T-helper 1 cell treated with Interleukin-12 subunit alpha and Interleukin-12 subunit beta and Interleukin-4 antibody, amounts not matched to agents 30 μg/mL and 1 μg/mL, for 36 hours (primary cell): ENCODE measurements around the gene ABCD3.

Experiments
- H3K27ac Mint-ChIP-seq: one replicate; pipeline ENCODE4 v1.8.0; 2021; ENCODE audit warnings: mild to moderate bottlenecking, mixed read lengths
- H3K27me3 Mint-ChIP-seq: one replicate; pipeline ENCODE4 v1.8.0; 2021; ENCODE audit warnings: low read depth, mixed read lengths
- H3K36me3 Mint-ChIP-seq: one replicate; pipeline ENCODE4 v1.8.0; 2021; ENCODE audit warnings: low read depth, mixed read lengths
- H3K4me1 Mint-ChIP-seq: one replicate; pipeline ENCODE4 v1.8.0; 2021; ENCODE audit warnings: low read depth, mixed read lengths
- H3K4me3 Mint-ChIP-seq: one replicate; pipeline ENCODE4 v1.8.0; 2021; ENCODE audit warnings: mild to moderate bottlenecking, moderate library complexity, mixed read lengths
- H3K9me3 Mint-ChIP-seq: one replicate; pipeline ENCODE4 v1.8.0; 2021; ENCODE audit warnings: mixed read lengths

Gene ABCD3

DNA sequence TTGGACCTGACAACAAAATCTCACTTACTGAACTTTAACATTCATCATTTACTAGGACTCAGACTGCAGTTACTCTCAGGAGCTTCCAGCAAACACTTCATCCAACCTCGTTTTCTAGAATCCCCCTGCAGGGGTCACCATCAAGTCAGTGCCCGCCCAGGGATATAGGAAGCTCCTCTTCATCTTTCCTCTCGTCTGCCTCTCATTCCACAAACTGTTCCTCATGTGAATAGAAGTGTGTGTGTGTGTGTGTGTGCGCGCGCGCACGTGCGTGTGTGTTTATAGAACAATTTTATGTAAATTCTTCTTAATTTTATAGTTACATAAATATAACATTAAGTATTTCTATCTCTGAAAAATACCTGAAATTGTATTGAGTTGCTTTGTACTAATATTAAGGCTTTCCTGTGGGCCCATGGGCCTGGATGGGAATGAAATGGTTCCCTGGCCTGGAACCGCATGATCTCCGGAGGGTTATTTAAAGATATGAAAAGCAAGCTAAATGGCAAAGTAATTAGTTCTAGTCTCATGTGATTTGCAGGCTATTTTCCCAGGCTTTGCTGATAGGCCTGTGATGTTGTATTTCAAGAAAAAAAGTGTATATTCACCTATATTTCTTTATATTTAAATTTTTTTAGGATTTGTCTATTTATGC is 21.7 kb upstream of the ABCD3 start:
- Mint-ChIP-seq H3K36me3 (no peaks in the 10 kb centered on the region), H3K9me3 (no peaks in the 10 kb centered on the region), H3K27ac (no peak overlapping the region), H3K27me3 (peaks cover 4% of the 10 kb centered on the region), H3K4me3 (no peak overlapping the region), H3K4me1 (no peaks in the 10 kb centered on the region)

DNA sequence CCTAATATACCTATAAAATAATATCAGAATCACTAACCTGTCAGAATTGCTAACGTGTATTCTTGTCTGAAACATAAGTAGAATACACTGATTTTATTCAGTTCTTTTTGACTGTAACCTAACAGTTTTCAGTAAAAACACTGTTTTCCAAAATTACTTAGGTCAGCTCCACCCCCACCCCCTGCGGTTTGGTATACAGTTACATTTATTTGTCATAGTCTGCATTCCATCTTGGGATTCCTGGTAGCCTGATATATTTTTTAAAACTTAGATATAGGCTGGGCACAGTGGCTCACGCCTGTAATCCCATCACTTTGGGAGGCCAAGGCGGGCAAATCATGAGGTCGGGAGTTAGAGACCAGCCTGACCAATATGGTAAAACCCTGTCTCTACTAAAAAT is 19.8 kb upstream of the ABCD3 start:
- H3K4me3 Mint-ChIP-seq, result no peak overlapping the region
- no peaks in the 10 kb centered on the region for H3K4me1 Mint-ChIP-seq
- H3K9me3 Mint-ChIP-seq, result no peaks in the 10 kb centered on the region
- no peak overlapping the region for H3K27ac Mint-ChIP-seq
- H3K27me3 Mint-ChIP-seq, result peaks cover 8% of the 10 kb centered on the region
- no peaks in the 10 kb centered on the region for H3K36me3 Mint-ChIP-seq

DNA sequence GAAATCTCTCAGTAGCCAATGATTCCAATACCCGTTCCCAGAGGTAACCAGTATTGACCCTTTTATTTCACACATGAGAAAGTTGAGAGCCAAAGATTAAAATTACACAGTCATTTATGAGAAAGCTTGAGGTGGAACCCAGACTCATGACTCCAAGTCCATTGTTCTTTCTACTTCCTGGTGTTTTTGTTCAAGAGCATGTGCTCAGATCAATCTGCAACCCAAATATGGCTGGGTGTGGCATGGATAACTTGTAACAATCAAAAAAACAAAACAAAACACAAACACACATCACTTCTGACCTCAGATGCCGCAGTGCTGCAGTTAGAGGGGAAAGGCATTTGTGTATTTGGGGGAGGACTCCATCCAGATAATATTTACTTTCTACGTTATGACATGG is 18.7 kb upstream of the ABCD3 start:
- Mint-ChIP-seq H3K36me3 (no peaks in the 10 kb centered on the region), H3K27ac (no peak overlapping the region), H3K4me3 (no peak overlapping the region), H3K4me1 (no peaks in the 10 kb centered on the region), H3K27me3 (peaks cover 11% of the 10 kb centered on the region), H3K9me3 (no peaks in the 10 kb centered on the region)

GRCh38 chr1:94401206-94401605 is 17.0 kb upstream of the ABCD3 start:
- H3K4me3 Mint-ChIP-seq, result no peak overlapping the region
- no peaks in the 10 kb centered on the region for H3K4me1 Mint-ChIP-seq
- no peaks in the 10 kb centered on the region for H3K36me3 Mint-ChIP-seq
- no peak overlapping the region for H3K27ac Mint-ChIP-seq
- no peaks in the 10 kb centered on the region for H3K9me3 Mint-ChIP-seq
- H3K27me3 Mint-ChIP-seq, result peaks cover 11% of the 10 kb centered on the region

DNA sequence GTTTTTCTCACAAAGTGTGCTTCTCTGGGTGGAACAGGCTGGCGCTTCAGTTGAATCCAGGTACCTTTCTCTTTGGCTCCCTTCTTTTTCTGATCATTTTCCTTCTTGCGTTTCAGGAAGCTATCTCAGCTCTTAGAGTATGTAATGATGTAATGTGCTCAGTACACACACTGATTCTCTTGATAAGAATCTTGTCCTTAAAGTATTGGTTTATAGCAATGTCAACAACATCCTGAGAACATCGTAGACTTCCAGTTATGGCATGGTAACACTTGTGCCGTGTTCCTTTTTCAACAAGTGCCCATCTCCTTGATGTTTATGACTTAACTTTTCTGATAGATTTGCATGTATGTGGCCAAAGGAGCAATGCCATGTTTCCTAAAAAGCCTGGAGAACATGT is 11.7 kb upstream of the ABCD3 start:
- Mint-ChIP-seq H3K27me3 (peaks cover 24% of the 10 kb centered on the region), H3K36me3 (no peaks in the 10 kb centered on the region), H3K4me3 (no peak overlapping the region), H3K27ac (no peak overlapping the region), H3K9me3 (no peaks in the 10 kb centered on the region), H3K4me1 (no peaks in the 10 kb centered on the region)

DNA sequence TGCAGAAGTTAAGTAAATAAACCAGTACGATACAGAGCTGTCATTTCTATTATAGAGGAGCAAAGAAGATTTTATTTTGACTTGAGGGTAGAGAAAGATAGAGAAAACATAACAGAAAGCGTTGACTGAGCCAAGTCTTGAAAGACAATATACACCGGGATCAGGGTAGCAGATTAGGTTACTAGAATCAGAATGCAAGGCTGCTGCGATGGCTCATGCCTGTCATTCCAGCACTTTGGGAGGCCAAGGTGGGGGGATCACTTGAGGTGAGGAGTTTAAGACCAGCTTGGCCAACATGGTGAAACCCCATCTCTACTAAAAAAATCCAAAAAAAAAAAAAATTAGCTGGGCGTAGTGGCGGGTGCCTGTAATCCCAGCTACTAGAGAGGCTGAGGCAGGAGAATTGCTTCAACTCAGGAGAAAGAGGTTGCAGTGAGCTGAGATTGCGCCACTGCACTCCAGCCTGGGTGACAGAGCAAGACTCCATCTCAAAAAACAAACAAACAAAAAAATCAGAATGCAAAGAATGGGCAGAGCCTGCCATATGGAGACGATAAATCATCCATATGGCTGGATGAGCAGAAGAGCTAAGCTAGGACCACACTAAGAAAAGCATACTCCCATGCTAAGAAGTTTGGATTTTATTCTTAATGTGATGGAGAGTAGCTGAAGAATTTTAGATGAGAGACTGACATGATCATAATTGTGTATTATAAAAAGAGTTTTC is 9.9 kb upstream of the ABCD3 start:
- no peaks in the 10 kb centered on the region for H3K36me3 Mint-ChIP-seq
- H3K27me3 Mint-ChIP-seq, result peaks cover 21% of the 10 kb centered on the region
- no peak overlapping the region for H3K27ac Mint-ChIP-seq
- no peaks in the 10 kb centered on the region for H3K4me1 Mint-ChIP-seq
- H3K4me3 Mint-ChIP-seq, result no peak overlapping the region
- H3K9me3 Mint-ChIP-seq, result no peaks in the 10 kb centered on the region

- H3K9me3 Mint-ChIP-seq, result no peaks in the 10 kb centered on the region
- H3K4me3 Mint-ChIP-seq, result no peak overlapping the region
- H3K27me3 Mint-ChIP-seq, result peaks cover 24% of the 10 kb centered on the region
- no peak overlapping the region for H3K27ac Mint-ChIP-seq
- no peaks in the 10 kb centered on the region for H3K36me3 Mint-ChIP-seq
- no peaks in the 10 kb centered on the region for H3K4me1 Mint-ChIP-seq
Measured at GRCh38 chr1:94411237-94411636, 7.0 kb upstream of the ABCD3 start.

DNA sequence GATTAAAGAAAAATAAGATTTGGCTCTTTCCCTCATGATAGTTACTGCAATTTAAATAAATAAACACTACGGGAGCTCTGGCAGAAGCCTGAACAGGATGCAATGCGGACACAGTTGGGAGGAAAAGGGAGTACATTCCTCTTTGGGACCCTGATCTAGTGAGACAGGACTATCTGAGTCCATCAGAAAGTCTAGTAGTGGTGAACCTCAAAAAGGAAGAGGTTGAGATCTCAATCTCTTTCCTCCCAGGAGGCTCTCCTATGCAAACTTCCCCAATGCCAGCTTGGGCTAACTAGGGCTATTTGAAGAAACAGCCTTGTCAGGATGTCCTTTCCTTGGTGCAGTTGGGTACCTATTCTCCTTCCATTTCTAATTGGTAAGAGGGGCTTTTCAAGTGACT is 4.9 kb upstream of the ABCD3 start:
- H3K27me3 Mint-ChIP-seq, result peaks cover 24% of the 10 kb centered on the region
- H3K9me3 Mint-ChIP-seq, result no peaks in the 10 kb centered on the region
- H3K27ac Mint-ChIP-seq, result no peak overlapping the region
- no peaks in the 10 kb centered on the region for H3K36me3 Mint-ChIP-seq
- no peak overlapping the region for H3K4me3 Mint-ChIP-seq
- H3K4me1 Mint-ChIP-seq, result no peaks in the 10 kb centered on the region

- Mint-ChIP-seq H3K36me3 (peaks cover 1% of the 10 kb centered on the region), H3K27ac (no peak overlapping the region), H3K9me3 (no peaks in the 10 kb centered on the region), H3K27me3 (peaks cover 24% of the 10 kb centered on the region), H3K4me3 (no peak overlapping the region), H3K4me1 (peaks cover 25% of the 10 kb centered on the region)
Measured at GRCh38 chr1:94416901-94417727, 1.1 kb upstream of the ABCD3 start.

DNA sequence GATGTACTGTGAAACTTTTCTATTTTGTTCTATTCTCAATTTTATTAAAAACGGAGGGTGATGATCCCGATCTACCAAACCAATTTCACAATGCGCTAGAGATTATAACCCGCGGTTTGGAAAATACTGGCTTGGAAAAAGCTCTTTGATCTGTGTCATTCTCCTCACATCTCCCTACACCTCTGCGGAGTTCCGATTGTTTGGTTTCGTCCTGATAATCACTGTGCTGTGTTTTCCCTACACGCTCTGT is 536 bp upstream of the ABCD3 start:
- no peak overlapping the region for H3K27ac Mint-ChIP-seq

DNA sequence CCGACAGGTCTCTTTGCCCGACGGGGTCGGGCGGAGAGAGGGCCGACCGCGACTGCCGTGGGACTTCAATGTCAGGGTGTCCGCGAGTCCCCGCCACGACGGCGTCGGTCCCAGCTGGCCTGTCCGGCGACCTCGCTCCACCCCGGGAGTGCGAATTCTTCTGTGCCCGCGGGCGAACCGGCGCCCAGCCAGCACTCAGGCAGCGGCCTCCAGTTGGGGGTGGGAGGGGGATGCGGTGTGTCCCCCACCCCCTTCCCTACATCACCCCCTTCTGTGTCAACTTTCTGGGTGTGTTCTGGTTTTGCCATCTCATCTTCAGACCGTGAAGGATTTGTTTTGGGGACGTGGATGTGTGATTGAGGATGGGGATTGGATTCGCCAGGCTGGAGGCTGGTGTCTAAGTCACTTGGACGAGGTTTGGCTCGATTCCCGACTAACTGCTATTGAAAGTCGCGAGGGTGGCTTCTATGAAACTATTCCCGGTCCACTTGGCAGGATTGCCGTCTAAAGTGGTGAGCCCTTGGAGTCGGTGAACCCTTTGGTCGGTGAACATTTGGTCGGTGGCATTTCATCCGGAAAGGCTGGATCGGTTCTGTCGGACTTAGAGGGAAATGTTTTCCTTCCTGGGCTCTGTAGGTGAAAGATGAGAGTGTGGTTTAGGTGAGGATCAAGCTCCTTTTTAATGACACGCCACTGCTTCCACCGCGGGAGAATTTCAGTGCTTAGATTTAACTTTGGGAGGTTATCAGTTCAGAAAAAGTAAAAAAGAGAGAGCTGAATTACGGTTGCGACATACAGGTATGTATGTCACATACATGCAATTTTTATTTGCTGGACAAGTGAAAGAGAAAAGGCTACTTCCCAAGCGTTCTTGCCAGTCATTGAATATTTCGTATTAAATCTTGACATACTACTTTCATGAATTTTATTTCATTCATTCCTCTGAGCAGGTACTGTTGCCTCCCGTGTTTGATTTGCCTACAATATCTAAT is 771 bp downstream of the ABCD3 start:
- H3K9me3 Mint-ChIP-seq, result no peaks in the 10 kb centered on the region
- peak overlapping the region; percentile 62 for H3K27ac Mint-ChIP-seq
- peaks cover 24% of the 10 kb centered on the region for H3K27me3 Mint-ChIP-seq

More for the DNA sequence above, 536 bp upstream of the ABCD3 start:
- Mint-ChIP-seq H3K9me3 (no peaks in the 10 kb centered on the region), H3K27me3 (peaks cover 24% of the 10 kb centered on the region), H3K36me3 (peaks cover 1% of the 10 kb centered on the region), H3K4me1 (peaks cover 29% of the 10 kb centered on the region), H3K4me3 (no peak overlapping the region)

GRCh38 chr1:94422115-94422820 is 4.1 kb downstream of the ABCD3 start:
- H3K9me3 Mint-ChIP-seq, result no peaks in the 10 kb centered on the region
- H3K27me3 Mint-ChIP-seq, result peaks cover 17% of the 10 kb centered on the region
- peaks cover 35% of the 10 kb centered on the region for H3K4me1 Mint-ChIP-seq
- no peak overlapping the region for H3K27ac Mint-ChIP-seq
- H3K36me3 Mint-ChIP-seq, result peaks cover 1% of the 10 kb centered on the region
- no peak overlapping the region for H3K4me3 Mint-ChIP-seq

More for the DNA sequence above, 771 bp downstream of the ABCD3 start:
- peaks cover 29% of the 10 kb centered on the region for H3K4me1 Mint-ChIP-seq
- H3K4me3 Mint-ChIP-seq, result no peak overlapping the region
- peaks cover 1% of the 10 kb centered on the region for H3K36me3 Mint-ChIP-seq

DNA sequence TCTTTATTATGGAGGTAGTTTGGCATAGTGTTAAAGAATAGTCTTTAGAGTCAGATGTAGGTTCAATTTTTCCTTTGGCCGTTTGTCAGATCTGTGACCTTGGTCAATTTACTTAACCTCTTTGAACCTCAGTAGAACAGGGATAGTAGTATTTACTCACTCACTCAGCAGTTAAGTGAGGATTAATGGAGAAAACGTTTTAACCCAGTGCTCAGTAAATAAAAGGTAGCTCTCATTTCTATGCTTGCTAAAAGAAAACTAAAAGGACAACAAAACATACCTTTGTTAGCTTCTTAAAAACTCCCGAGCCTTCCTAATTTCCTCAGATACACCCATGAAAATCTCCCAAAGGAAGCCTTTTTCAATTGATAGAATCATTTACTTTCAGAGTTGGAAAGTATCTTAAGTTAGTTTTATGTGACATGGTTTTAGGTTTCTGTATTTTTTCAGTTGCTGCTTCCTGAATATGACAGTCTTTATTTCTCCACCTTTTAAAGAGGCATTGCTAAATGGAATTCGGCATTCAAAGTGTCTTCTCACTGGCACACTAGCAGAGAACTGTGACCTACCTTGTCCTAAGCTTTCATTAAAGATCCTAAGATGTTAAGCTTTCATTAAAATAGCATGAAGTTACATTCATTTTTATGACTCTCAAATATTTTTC is 7.8 kb downstream of the ABCD3 start:
- Mint-ChIP-seq H3K9me3 (no peaks in the 10 kb centered on the region), H3K4me1 (peaks cover 24% of the 10 kb centered on the region), H3K27ac (no peak overlapping the region), H3K36me3 (peaks cover 4% of the 10 kb centered on the region), H3K27me3 (no peaks in the 10 kb centered on the region), H3K4me3 (no peak overlapping the region)
